Hepatocyte (in vitro differentiated cells): ENCODE measurements around the gene FBXO33.

ENCODE experiments used
- CTCF ChIP-seq: fragments of 200-600 bp; sonication (generic); IDR thresholded peaks from 2 replicates; pipeline ENCODE4 v1.5.1; 2016; ENCODE audit warnings: antibody characterized with exemption, mild to moderate bottlenecking; ENCODE audit not compliant: poor library complexity
- EZH2phosphoT487 ChIP-seq: fragments of 200-600 bp; sonication (generic); IDR thresholded peaks from one replicate; pipeline ENCODE4 v1.6.1; 2018; ENCODE audit warnings: antibody characterized with exemption, mild to moderate bottlenecking, low read depth, moderate library complexity; ENCODE audit not compliant: unreplicated experiment, severe bottlenecking

GRCh38 chr14:39451811-39452210, 19.6 kb upstream of the FBXO33 start:
- TF ChIP-seq CTCF (no peak), EZH2phosphoT487 (no peak)
